Measurements from ENCODE around the gene KIAA1217.

GRCh38 chr10:24495666-24496460 is 286.9 kb downstream of the KIAA1217 start:
- TF ChIP-seq YY1 (IDR thresholded peaks at IDR 0.05; ENCODE audit: low read depth) (no peak), TEAD4 (IDR thresholded peaks at IDR 0.05; ENCODE audit: borderline replicate concordance, insufficient read depth) (no peak), EP300 (IDR thresholded peaks at IDR 0.05; ENCODE audit: borderline replicate concordance in 1 of 2, low read depth in 1 of 2, low read length in 1 of 2) (no peak), FOXM1 (IDR thresholded peaks at IDR 0.05; ENCODE audit: low read depth) (no peak), RFX5 (IDR thresholded peaks at IDR 0.05; ENCODE audit: low read length) (no peak), SMC3 (IDR thresholded peaks at IDR 0.05; ENCODE audit: low read depth, low read length) (no peak), NFIC (IDR thresholded peaks at IDR 0.05; ENCODE audit: borderline replicate concordance) (no peak)
- TF ChIP-seq, protein P1, sequence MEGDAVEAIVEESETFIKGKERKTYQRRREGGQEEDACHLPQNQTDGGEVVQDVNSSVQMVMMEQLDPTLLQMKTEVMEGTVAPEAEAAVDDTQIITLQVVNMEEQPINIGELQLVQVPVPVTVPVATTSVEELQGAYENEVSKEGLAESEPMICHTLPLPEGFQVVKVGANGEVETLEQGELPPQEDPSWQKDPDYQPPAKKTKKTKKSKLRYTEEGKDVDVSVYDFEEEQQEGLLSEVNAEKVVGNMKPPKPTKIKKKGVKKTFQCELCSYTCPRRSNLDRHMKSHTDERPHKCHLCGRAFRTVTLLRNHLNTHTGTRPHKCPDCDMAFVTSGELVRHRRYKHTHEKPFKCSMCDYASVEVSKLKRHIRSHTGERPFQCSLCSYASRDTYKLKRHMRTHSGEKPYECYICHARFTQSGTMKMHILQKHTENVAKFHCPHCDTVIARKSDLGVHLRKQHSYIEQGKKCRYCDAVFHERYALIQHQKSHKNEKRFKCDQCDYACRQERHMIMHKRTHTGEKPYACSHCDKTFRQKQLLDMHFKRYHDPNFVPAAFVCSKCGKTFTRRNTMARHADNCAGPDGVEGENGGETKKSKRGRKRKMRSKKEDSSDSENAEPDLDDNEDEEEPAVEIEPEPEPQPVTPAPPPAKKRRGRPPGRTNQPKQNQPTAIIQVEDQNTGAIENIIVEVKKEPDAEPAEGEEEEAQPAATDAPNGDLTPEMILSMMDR (IDR thresholded peaks at IDR 0.05), result no peak
- TF ChIP-seq, protein P2, sequence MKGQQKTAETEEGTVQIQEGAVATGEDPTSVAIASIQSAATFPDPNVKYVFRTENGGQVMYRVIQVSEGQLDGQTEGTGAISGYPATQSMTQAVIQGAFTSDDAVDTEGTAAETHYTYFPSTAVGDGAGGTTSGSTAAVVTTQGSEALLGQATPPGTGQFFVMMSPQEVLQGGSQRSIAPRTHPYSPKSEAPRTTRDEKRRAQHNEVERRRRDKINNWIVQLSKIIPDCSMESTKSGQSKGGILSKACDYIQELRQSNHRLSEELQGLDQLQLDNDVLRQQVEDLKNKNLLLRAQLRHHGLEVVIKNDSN (IDR thresholded peaks at IDR 0.05; ENCODE audit: borderline replicate concordance, low read depth), result no peak
